ENCODE data around the gene LHFPL4. TPM values are rescaled to one million over a fixed set of nuclear protein-coding genes. Genes with fewer than 3 reads are reported as not detected.

LHFPL4 gene
- total and polyA plus RNA-seq, 9 of the 15 experiments (the other 6 are each of a cell fraction or from before 2014, with no cell fraction given) = not detected

DNA sequence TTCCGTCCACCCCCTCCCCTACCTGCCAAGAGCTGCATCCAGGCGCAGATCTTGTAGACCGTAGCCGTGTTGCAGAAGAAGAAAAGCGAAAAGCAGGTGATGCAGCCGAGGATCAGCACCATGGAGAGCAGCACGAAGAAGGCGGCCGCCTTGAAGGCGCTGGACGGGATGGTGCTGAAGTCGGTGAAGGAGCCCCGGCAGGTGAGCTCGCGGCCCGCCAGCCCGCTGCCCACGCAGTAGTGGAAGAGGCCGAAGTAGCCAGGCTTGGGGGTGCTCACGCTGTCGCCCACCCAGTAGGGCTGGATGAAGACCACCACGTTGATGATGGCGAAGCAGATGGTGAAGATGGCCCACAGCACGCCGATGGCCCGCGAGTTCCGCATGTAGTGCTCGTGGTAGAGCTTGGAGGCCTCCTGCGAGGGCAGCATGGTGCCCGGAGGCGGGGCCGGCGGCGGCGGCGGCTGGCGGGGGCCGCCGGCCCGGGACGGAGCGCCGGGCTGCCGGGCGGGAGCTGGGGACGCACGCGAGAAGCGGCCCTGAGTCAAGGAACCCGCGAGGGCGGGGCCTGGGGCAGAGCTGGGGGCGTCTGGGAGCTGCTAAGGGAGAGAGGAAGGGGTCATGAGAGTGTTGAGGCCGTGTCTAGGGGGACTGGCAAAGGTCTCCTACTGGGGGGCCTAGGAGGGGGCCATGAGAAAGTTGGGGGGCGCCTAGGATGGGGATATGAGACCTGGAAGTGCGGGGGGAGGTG lies 1.2 kb downstream of the LHFPL4 start (continued):
- TF ChIP-seq, protein P1, sequence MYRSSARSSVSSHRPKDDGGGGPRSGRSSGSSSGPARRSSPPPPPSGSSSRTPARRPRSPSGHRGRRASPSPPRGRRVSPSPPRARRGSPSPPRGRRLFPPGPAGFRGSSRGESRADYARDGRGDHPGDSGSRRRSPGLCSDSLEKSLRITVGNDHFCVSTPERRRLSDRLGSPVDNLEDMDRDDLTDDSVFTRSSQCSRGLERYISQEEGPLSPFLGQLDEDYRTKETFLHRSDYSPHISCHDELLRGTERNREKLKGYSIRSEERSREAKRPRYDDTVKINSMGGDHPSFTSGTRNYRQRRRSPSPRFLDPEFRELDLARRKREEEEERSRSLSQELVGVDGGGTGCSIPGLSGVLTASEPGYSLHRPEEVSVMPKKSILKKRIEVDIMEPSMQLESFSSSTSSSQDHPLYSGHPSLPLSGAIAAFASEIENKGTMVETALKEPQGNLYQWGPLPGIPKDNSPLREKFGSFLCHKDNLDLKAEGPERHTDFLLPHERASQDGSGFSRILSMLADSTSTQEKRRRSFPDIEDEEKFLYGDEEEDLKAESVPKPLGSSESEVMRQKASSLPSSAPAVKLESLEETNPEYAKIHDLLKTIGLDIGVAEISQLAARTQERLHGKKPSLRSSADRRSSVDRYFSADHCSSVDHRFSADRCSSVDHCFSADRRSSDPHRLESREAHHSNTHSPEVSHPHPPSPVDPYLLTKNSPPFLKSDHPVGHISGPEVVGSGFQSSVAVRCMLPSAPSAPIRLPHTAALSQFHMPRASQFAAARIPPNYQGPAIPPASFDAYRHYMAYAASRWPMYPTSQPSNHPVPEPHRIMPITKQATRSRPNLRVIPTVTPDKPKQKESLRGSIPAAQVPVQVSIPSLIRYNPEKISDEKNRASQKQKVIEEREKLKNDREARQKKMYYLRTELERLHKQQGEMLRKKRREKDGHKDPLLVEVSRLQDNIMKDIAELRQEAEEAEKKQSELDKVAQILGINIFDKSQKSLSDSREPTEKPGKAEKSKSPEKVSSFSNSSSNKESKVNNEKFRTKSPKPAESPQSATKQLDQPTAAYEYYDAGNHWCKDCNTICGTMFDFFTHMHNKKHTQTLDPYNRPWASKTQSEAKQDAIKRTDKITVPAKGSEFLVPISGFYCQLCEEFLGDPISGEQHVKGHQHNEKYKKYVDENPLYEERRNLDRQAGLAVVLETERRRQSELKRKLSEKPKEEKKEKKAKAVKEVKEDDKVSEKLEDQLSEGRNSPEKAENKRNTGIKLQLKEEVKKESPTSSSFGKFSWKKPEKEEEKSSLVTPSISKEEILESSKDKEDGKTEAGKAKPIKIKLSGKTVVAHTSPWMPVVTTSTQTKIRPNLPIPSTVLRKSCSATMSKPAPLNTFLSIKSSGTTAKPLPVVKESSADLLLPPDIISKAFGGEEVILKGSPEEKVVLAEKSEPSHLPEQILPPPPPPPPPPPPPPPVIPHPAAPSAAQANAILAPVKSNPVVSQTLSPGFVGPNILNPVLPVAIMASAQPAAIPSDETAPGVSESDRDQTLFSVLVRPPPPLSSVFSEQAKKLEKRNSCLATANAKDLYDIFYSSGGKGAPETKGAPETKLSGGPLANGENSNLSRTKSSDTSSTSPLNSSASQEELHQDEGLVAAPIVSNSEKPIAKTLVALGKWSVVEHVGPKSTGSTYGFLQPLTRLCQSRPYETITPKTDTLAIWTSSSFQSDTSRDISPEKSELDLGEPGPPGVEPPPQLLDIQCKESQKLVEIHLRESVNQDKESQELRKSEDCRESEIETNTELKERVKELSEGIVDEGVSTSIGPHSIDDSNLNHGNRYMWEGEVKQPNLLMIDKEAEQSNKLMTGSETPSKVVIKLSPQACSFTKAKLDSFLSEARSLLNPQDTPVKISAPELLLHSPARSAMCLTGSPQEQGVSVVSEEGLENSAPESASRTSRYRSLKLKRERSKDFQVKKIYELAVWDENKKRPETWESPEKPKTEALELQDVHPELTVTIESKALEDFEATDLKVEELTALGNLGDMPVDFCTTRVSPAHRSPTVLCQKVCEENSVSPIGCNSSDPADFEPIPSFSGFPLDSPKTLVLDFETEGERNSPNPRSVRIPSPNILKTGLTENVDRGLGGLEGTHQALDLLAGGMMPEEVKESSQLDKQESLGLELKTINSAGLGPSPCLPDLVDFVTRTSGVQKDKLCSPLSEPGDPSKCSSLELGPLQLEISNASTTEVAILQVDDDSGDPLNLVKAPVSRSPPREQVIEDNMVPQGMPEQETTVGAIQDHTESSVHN (IDR thresholded peaks at IDR 0.05; ENCODE audit: borderline replicate concordance in 1 of 2, low read depth in 1 of 2) = no peak
- 0 out of 2 replicates have a peak, but pooled peaks have one; percentile 5 for TF ChIP-seq JUNB (CRISPR knock-in tag; conservative IDR thresholded peaks at IDR 0.05)
- TF ChIP-seq EZH2 (IDR thresholded peaks at IDR 0.05; ENCODE audit: borderline replicate concordance, low read depth, low read length) = no peak
- TF ChIP-seq TEAD4 (IDR thresholded peaks at IDR 0.05; ENCODE audit: low read length) = no peak
- TF ChIP-seq TEAD4 (CRISPR knock-in tag; IDR thresholded peaks at IDR 0.05; ENCODE audit: borderline replicate concordance) = peak; percentile 89
- TF ChIP-seq, protein P2, sequence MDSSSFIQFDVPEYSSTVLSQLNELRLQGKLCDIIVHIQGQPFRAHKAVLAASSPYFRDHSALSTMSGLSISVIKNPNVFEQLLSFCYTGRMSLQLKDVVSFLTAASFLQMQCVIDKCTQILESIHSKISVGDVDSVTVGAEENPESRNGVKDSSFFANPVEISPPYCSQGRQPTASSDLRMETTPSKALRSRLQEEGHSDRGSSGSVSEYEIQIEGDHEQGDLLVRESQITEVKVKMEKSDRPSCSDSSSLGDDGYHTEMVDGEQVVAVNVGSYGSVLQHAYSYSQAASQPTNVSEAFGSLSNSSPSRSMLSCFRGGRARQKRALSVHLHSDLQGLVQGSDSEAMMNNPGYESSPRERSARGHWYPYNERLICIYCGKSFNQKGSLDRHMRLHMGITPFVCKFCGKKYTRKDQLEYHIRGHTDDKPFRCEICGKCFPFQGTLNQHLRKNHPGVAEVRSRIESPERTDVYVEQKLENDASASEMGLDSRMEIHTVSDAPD (CRISPR knock-in tag; IDR thresholded peaks at IDR 0.05) = no peak
- TF ChIP-seq GABPB1 (CRISPR knock-in tag; IDR thresholded peaks at IDR 0.05) = peak; percentile 65
- TF ChIP-seq ZNF224 (CRISPR knock-in tag; IDR thresholded peaks at IDR 0.05) = 0 out of 2 replicates have a peak, but pooled peaks have one; percentile 55
- no peak for TF ChIP-seq HDAC8 (tag; IDR thresholded peaks at IDR 0.05)

Measured in K562 (cell line).